RPMI8226 (cell line): ENCODE measurements around the gene C9orf50.
"Not testable (repeated sequence)": the region's sequence is repeated elsewhere in the genome, so short reads cannot be mapped to it uniquely, and the experiment has no call there.

ENCODE experiments used
- DNase-seq: peaks from one replicate; pipeline ENCODE4 v3.0.0-alpha.2; 2015

Gene C9orf50

GRCh38 chr9:129647635-129648034 lies 26.7 kb upstream of the C9orf50 start:
- DNase-seq: no peak

GRCh38 chr9:129646654-129647053 lies 25.8 kb upstream of the C9orf50 start:
- no peak for DNase-seq

- DNase-seq: no peak
Observed at GRCh38 chr9:129646252-129646651, 25.4 kb upstream of the C9orf50 start.

GRCh38 chr9:129644902-129645301 lies 24.0 kb upstream of the C9orf50 start:
- DNase-seq: no peak

- no peak for DNase-seq
Observed at GRCh38 chr9:129644365-129644764, 23.5 kb upstream of the C9orf50 start.

GRCh38 chr9:129643706-129644105 lies 22.8 kb upstream of the C9orf50 start:
- DNase-seq: no peak

- DNase-seq: peak; percentile 99
Observed at GRCh38 chr9:129641750-129642585, 21.1 kb upstream of the C9orf50 start, which contains the start of gene ASB6. Gene ASB6, minus strand, starts transcription at chr9:129642151. Its CDS starts 152 bp downstream, at chr9:129641999.

GRCh38 chr9:129640871-129641749 lies 20.2 kb upstream of the C9orf50 start:
- DNase-seq: no peak

- no peak for DNase-seq
Observed at GRCh38 chr9:129640086-129640870, 19.4 kb upstream of the C9orf50 start.

GRCh38 chr9:129639756-129640085 lies 18.8 kb upstream of the C9orf50 start:
- no peak for DNase-seq

GRCh38 chr9:129639034-129639630 lies 18.2 kb upstream of the C9orf50 start:
- no peak for DNase-seq

GRCh38 chr9:129637673-129638439 lies 17.0 kb upstream of the C9orf50 start:
- DNase-seq: no peak

GRCh38 chr9:129637102-129637501 lies 16.2 kb upstream of the C9orf50 start:
- no peak for DNase-seq

GRCh38 chr9:129636343-129636742 lies 15.4 kb upstream of the C9orf50 start:
- not testable (repeated sequence) for DNase-seq

- no peak for DNase-seq
Observed at GRCh38 chr9:129635099-129636065, 14.5 kb upstream of the C9orf50 start.

GRCh38 chr9:129633848-129634247 lies 12.9 kb upstream of the C9orf50 start:
- no peak for DNase-seq

GRCh38 chr9:129633207-129633606 lies 12.3 kb upstream of the C9orf50 start:
- DNase-seq: no peak

- no peak for DNase-seq
Observed at GRCh38 chr9:129632460-129632859, 11.6 kb upstream of the C9orf50 start.

GRCh38 chr9:129631674-129632129 lies 10.8 kb upstream of the C9orf50 start:
- DNase-seq: no peak

- no peak for DNase-seq
Observed at GRCh38 chr9:129630967-129631673, 10.2 kb upstream of the C9orf50 start.
